VCaP (cell line): Measurements from ENCODE around the gene IRAK3.
A peak's percentile ranks its signal among the peaks of the same experiment; 100 is the strongest.

Experiments
- H3K27ac ChIP-seq: fragments of 450-650 bp; 2 replicates; pipeline ENCODE4 v1.5.1; 2017
- TF ChIP-seq, protein P1 (sequence below): fragments of 450-650 bp; conservative IDR thresholded peaks from 2 replicates; pipeline ENCODE4 v1.5.1; 2017; ENCODE audit warnings: mild to moderate bottlenecking, moderate library complexity

IRAK3 gene

DNA sequence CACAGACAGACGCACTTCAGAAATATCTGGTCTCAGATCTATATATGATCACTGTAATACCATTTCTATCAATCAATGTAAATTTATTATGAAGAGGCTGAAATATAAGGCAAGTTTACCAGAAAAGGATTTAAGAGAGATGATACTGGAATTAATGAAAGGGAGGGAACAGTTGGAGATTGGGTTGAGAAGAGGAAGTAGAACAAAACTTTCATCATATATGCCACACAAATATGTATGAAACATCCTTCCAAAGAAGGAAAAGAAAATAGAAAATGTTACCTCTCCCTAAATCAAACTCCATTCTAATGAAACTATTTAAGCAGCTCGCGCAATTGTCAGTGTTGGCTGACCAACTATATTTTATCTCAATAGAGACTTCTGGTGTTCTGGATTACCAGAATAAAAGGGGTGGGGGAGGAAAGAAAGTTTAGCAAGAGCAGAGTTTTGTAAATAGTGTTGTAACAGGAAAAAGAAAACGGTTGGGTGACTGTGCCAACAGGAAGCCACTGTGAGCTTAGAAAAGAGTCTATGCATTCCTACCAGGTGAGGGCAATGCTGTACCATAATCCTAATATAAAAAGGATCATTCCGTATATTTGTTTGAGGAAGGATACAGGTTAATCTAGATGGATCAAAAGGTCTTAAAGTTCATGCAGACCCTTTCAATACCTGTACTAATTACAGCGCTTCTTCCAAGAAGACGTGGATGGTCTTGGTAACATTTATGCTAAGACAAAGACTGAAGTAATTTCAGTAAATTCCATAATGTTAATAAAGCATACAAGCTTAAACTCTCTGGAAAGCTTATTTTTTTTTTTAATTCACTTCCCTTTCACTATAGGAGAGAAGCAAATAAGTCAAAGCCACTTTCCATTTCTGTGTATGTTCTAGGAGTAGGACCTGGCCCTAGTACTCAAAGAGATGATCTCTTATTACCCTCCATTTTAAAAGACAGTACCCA, 43.9 kb upstream of the IRAK3 start:
- TF ChIP-seq, protein P1, sequence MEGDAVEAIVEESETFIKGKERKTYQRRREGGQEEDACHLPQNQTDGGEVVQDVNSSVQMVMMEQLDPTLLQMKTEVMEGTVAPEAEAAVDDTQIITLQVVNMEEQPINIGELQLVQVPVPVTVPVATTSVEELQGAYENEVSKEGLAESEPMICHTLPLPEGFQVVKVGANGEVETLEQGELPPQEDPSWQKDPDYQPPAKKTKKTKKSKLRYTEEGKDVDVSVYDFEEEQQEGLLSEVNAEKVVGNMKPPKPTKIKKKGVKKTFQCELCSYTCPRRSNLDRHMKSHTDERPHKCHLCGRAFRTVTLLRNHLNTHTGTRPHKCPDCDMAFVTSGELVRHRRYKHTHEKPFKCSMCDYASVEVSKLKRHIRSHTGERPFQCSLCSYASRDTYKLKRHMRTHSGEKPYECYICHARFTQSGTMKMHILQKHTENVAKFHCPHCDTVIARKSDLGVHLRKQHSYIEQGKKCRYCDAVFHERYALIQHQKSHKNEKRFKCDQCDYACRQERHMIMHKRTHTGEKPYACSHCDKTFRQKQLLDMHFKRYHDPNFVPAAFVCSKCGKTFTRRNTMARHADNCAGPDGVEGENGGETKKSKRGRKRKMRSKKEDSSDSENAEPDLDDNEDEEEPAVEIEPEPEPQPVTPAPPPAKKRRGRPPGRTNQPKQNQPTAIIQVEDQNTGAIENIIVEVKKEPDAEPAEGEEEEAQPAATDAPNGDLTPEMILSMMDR: peak; percentile 92
- H3K27ac ChIP-seq: peak overlapping the region; percentile 37

DNA sequence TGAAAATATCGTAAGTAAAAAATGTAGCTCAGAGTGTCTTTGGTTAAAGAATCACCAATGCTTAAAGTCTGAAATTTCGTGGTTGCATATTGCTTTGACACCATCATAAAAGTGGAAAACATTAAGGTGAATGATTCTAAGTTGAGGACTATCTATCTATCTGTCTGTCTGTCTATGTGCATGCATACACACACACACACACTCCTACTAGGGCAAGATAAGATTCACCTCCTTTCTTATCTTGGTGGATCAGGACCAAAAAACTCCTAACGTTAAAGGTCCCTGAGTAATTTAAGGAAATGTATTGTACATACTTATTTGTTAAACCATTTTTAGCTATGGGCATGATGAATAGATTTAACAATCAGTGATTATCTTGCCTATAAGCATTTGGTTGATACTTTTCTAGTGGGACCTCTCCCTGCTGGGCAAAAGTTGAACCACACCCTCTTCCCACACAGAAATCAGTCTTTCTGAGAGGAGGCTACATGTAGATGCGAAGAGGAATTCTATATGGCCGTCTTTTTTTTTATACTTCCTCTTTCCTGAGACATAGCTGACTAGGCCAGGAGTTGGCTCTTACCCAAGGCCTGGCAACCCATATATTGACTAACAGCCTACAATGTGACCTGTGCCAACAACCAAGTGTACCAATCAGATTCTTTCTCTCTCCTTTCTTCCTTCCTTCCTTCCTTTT, 39.2 kb upstream of the IRAK3 start:
- H3K27ac ChIP-seq: no peak overlapping the region
- TF ChIP-seq, protein P1: peak; percentile 26; the same call in 1 of the 2 replicates

DNA sequence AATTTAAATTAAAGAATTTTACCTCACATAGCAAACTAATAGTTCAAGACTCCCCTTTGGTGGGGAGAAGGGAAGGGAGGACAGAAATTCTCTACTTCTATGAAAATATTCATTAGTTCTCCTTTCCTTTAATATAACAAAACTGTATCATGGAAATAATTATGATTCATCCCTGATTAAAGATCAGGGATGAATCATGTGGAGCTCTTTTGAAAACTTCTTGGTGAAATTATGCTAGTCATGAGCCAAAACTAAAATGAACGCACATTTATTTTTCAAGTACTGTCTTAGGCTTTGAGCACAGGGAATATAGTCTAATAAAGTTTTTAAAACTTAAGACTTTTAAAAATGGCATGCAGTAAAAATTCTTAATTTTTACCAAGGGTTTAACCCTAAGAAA, 36.3 kb upstream of the IRAK3 start:
- no peak overlapping the region for H3K27ac ChIP-seq

GRCh38 chr12:66154776-66155175, 34.2 kb upstream of the IRAK3 start:
- no peak overlapping the region for H3K27ac ChIP-seq
- TF ChIP-seq, protein P1: no peak

More for the DNA sequence above, 36.3 kb upstream of the IRAK3 start:
- TF ChIP-seq, protein P1: no peak

DNA sequence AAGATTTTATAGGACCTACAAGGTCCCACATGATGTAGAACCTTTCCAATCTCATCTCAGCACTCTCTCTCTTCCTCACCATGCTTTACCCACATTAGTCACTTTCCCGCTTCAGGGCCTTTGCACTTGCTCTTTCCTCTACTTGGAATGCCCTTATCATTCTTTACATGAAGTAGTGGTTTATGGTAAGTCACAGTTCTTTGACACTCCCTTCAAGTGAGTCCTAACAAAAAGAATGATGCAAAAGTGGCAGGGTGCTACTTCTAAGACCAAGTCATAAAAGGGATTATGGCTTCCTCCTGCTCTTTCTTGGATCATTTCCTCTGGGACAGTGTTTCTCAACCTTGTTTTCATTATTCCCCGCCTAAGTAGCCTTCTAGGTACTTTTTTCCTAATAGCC, 32.4 kb upstream of the IRAK3 start:
- TF ChIP-seq, protein P1: no peak
- no peak overlapping the region for H3K27ac ChIP-seq

DNA sequence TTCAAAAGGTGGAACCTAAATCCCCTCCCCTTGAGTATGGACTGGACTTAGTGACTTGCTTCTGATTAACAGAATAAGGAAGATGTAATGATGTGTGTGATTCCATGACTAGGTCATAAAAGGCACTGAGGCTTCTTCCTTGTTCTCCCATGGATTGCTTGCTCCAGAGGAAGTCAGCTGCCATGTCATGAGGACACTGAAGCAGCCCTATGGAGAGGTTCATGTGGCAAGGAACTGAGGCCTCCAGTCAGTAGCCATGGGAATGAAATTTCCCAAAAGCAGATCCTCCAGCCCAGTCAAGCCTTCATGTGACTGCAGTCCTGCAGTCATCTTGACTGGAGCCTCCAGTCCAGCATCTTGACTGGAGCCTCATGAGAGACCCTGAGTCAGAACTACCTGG, 29.9 kb upstream of the IRAK3 start:
- no peak overlapping the region for H3K27ac ChIP-seq
- TF ChIP-seq, protein P1: no peak

DNA sequence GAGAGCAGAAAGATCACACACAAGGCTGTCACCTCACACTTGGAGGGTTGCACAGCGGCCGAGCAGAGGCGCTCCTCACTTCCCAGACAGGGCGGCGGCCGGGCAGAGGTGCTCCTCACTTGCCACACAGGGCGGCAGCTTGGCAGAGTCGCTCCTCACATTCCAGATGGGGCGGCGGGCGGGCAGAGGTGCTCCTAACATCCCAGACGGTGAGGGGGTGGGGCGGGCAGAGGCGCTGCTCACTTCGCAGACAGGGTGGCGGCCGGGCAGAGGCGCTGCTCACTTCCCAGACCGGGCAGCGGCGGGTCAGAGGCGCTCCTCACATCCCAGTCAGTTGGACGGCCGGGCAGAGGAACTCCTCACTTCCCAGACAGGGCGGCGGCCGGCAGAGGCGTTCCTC, 28.3 kb upstream of the IRAK3 start:
- no peak overlapping the region for H3K27ac ChIP-seq
- TF ChIP-seq, protein P1: no peak
